HEK293 (cell line): ENCODE measurements around the gene FOXD1.

Experiments
- CTCF ChIP-seq: fragments of 450-650 bp; formaldehyde crosslinking; IDR thresholded peaks from 2 replicates; pipeline ENCODE4 v1.5.1; 2016; ENCODE audit warnings: missing biosample characterization, missing genetic modification characterization
- GLIS1 ChIP-seq: fragments of 450-650 bp; formaldehyde crosslinking; IDR thresholded peaks from 2 replicates; pipeline ENCODE4 v1.5.1; 2016; ENCODE audit warnings: missing biosample characterization, missing genetic modification characterization
- PBX3 ChIP-seq: sonication (generic); formaldehyde crosslinking; IDR thresholded peaks from 2 replicates; pipeline ENCODE4 v1.8.1; 2022; ENCODE audit warnings: mild to moderate bottlenecking, moderate library complexity, missing genetic modification reagents
- REST ChIP-seq: fragments of 450-650 bp; formaldehyde crosslinking; IDR thresholded peaks from 2 replicates; pipeline ENCODE4 v1.5.1; 2016; ENCODE audit warnings: missing biosample characterization, missing genetic modification characterization
- TCF7L2 ChIP-seq: IDR thresholded peaks from 2 replicates; pipeline ENCODE4 v1.6.1; 2011; ENCODE audit warnings: low read depth, mild to moderate bottlenecking, inconsistent platforms, low read length, moderate library complexity, borderline replicate concordance
- ZBTB26 ChIP-seq: fragments of 450-650 bp; formaldehyde crosslinking; optimal IDR thresholded peaks from 2 replicates; pipeline ENCODE3; 2016; ENCODE audit warnings: missing biosample characterization, mild to moderate bottlenecking, missing genetic modification characterization
- ZNF10 ChIP-seq: fragments of 450-650 bp; formaldehyde crosslinking; IDR thresholded peaks from 2 replicates; pipeline ENCODE4 v1.5.1; 2017; ENCODE audit warnings: missing biosample characterization, missing genetic modification characterization
- ZNF146 ChIP-seq: fragments of 450-650 bp; formaldehyde crosslinking; IDR thresholded peaks from 2 replicates; pipeline ENCODE4 v1.5.1; 2016; ENCODE audit warnings: missing biosample characterization, missing genetic modification characterization
- ZNF274 ChIP-seq, 2 experiments: fragments of 200-500 bp in 1 of 2; fragments of 450-650 bp in 1 of 2; sonication (Bioruptor generic) in 1 of 2; formaldehyde crosslinking in 1 of 2; IDR thresholded peaks; 2 replicates each; pipeline versions ENCODE4 v1.5.1 to v1.6.1; 2014 to 2016; ENCODE audit warnings: borderline replicate concordance in 1 of 2, inconsistent platforms in 1 of 2, low read length in 1 of 2, missing biosample characterization in 1 of 2, missing genetic modification characterization in 1 of 2
- ZNF350 ChIP-seq: fragments of 450-650 bp; formaldehyde crosslinking; IDR thresholded peaks from 2 replicates; pipeline ENCODE4 v1.5.0; 2017; ENCODE audit warnings: missing biosample characterization, mild to moderate bottlenecking, missing genetic modification characterization
- ZNF423 ChIP-seq: fragments of 450-650 bp; formaldehyde crosslinking; IDR thresholded peaks from 2 replicates; pipeline ENCODE4 v1.5.1; 2016; ENCODE audit warnings: missing biosample characterization, missing genetic modification characterization
- ZNF658 ChIP-seq: fragments of 450-650 bp; formaldehyde crosslinking; IDR thresholded peaks from 2 replicates; pipeline ENCODE4; 2016; ENCODE audit warnings: missing biosample characterization, missing genetic modification characterization

- TF ChIP-seq REST (tag by site-specific recombination) = no peak
- no peak for TF ChIP-seq CTCF (tag by site-specific recombination)
- no peak for TF ChIP-seq ZNF274 (IDR thresholded peaks at IDR 0.05; ENCODE audit: low read length)
- no peak for TF ChIP-seq ZNF274 (tag by site-specific recombination; IDR thresholded peaks at IDR 0.05; ENCODE audit: borderline replicate concordance)
- no peak for TF ChIP-seq ZBTB26
- TF ChIP-seq ZNF350 = no peak
- no peak for TF ChIP-seq ZNF423 (tag by site-specific recombination)
- no peak for TF ChIP-seq ZNF658 (tag by site-specific recombination)
- no peak for TF ChIP-seq GLIS1 (tag by site-specific recombination)
- no peak for TF ChIP-seq PBX3
- TF ChIP-seq ZNF10 (tag by site-specific recombination) = no peak
- TF ChIP-seq TCF7L2 = no peak
- TF ChIP-seq ZNF146 = no peak
Measured at GRCh38 chr5:73485715-73486114, 37.1 kb upstream of the FOXD1 start.
